ENCODE measurements around the gene ZNF385A. TPM values are rescaled to one million over a fixed set of nuclear protein-coding genes. Genes with fewer than 3 reads are reported as not detected.

The ZNF385A gene
- total and polyA plus RNA-seq, 9 of the 15 experiments (the other 6 are each of a cell fraction or from before 2014, with no cell fraction given): 1.0 to 111 (median 7.7) TPM

- TF ChIP-seq MYC (IDR thresholded peaks at IDR 0.05; ENCODE audit: low read depth, low read length) (peak; percentile 70), MYC (CRISPR knock-in tag; IDR thresholded peaks at IDR 0.05; ENCODE audit: borderline replicate concordance, low read depth) (no peak), ZNF318 (IDR thresholded peaks at IDR 0.05; ENCODE audit: borderline replicate concordance in 1 of 2, low read depth in 1 of 2) (no peak), BACH1 (tag; IDR thresholded peaks at IDR 0.05) (no peak), MTA3 (IDR thresholded peaks at IDR 0.05; ENCODE audit: borderline replicate concordance) (peak; percentile 72), FIP1L1 (IDR thresholded peaks at IDR 0.05; ENCODE audit: low read depth, low read length, poor library complexity, severe bottlenecking) (no peak), ZNF695 (CRISPR knock-in tag; IDR thresholded peaks at IDR 0.05) (no peak), ARID2 (IDR thresholded peaks at IDR 0.05) (peak; percentile 98), NCOA6 (IDR thresholded peaks at IDR 0.05) (no peak), TCF3 (CRISPR knock-in tag; IDR thresholded peaks at IDR 0.05) (no peak), CBX8 (IDR thresholded peaks at IDR 0.05; ENCODE audit: borderline replicate concordance, extremely low read depth, low read depth, low read length, poor library complexity, severe bottlenecking) (no peak), DIDO1 (tag; IDR thresholded peaks at IDR 0.05; ENCODE audit: low read depth) (no peak)
- TF ChIP-seq, protein P1, sequence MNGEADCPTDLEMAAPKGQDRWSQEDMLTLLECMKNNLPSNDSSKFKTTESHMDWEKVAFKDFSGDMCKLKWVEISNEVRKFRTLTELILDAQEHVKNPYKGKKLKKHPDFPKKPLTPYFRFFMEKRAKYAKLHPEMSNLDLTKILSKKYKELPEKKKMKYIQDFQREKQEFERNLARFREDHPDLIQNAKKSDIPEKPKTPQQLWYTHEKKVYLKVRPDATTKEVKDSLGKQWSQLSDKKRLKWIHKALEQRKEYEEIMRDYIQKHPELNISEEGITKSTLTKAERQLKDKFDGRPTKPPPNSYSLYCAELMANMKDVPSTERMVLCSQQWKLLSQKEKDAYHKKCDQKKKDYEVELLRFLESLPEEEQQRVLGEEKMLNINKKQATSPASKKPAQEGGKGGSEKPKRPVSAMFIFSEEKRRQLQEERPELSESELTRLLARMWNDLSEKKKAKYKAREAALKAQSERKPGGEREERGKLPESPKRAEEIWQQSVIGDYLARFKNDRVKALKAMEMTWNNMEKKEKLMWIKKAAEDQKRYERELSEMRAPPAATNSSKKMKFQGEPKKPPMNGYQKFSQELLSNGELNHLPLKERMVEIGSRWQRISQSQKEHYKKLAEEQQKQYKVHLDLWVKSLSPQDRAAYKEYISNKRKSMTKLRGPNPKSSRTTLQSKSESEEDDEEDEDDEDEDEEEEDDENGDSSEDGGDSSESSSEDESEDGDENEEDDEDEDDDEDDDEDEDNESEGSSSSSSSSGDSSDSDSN (IDR thresholded peaks at IDR 0.05; ENCODE audit: borderline replicate concordance in 1 of 2, low read depth in 2 of 2, low read length in 2 of 2): 0 out of 4 replicates have a peak, but pooled peaks of 1 of the 2 experiments have one; percentile 47
- TF ChIP-seq, protein P2, sequence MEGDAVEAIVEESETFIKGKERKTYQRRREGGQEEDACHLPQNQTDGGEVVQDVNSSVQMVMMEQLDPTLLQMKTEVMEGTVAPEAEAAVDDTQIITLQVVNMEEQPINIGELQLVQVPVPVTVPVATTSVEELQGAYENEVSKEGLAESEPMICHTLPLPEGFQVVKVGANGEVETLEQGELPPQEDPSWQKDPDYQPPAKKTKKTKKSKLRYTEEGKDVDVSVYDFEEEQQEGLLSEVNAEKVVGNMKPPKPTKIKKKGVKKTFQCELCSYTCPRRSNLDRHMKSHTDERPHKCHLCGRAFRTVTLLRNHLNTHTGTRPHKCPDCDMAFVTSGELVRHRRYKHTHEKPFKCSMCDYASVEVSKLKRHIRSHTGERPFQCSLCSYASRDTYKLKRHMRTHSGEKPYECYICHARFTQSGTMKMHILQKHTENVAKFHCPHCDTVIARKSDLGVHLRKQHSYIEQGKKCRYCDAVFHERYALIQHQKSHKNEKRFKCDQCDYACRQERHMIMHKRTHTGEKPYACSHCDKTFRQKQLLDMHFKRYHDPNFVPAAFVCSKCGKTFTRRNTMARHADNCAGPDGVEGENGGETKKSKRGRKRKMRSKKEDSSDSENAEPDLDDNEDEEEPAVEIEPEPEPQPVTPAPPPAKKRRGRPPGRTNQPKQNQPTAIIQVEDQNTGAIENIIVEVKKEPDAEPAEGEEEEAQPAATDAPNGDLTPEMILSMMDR (IDR thresholded peaks at IDR 0.05 in 2 of 3, conservative IDR thresholded peaks at IDR 0.05 in 1 of 3; ENCODE audit: insufficient read depth in 2 of 3, low read depth in 1 of 3, low read length in 3 of 3): peak; percentile 96 to 99 (median 98)
These were observed 23.6 kb downstream of the ZNF385A start (continued) for GRCh38 chr12:54360717-54361456.
